ENCODE measurements around the gene TMEM120A.

The TMEM120A gene

DNA sequence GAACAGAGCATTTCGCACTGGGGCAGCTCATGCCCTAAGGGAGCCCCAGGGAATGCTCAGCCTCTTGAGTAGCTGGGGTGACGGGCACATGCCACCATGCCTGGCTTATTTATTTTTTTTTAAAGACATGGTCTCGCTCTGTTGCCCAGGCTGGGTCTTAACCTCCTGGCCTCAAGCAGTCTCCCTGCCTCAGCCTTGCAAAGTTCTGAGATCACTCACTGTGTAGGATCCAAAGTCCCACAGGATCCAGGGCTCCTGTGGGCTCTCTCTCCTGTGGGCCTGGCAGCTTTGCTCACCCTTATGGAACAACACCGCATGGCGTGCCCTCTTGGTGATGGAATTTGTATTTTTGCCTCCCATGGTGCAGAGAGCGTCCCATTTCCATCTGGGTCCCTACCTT is 34.0 kb downstream of the TMEM120A start:
- no peak for DNase-seq (ENCODE audit: low read depth in 2 of 2, low spot score in 1 of 2)

DNA sequence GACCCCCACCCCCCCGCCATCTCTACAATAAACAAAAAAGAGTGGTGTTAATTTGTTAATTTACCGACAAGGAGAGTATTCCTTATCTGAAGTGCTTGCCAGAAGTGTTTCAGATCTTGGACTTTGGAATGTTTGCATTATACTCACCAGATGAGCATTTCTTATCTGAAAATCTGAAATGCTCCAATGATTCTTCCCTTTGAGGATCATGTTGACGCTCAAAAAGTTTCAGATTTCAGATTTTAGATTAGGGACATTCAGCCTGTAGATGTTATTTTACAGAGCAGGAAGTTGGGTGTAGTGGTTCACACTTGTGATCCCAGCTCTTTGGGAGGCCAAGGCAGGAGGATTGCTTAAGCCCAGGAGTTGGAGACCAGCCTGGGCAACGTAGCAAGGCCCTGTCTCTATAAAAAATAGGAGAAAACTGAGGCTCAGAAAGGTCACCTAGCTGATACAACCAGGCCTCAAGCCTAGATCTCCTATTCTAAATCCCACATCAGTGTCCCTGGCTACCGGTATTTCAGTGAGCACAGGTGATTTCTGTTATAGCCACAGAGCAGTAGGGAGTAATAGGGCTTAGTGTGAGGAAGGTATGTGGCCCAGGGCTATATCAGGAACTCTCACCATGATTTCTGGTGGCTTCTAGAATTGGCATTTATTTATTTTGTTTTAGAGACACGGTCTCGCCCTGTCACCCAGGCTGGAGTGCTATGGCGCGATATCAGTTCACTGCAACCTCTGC is 35.4 kb downstream of the TMEM120A start:
- DNase-seq (ENCODE audit: low read depth in 2 of 2, low spot score in 1 of 2) = no peak

DNA sequence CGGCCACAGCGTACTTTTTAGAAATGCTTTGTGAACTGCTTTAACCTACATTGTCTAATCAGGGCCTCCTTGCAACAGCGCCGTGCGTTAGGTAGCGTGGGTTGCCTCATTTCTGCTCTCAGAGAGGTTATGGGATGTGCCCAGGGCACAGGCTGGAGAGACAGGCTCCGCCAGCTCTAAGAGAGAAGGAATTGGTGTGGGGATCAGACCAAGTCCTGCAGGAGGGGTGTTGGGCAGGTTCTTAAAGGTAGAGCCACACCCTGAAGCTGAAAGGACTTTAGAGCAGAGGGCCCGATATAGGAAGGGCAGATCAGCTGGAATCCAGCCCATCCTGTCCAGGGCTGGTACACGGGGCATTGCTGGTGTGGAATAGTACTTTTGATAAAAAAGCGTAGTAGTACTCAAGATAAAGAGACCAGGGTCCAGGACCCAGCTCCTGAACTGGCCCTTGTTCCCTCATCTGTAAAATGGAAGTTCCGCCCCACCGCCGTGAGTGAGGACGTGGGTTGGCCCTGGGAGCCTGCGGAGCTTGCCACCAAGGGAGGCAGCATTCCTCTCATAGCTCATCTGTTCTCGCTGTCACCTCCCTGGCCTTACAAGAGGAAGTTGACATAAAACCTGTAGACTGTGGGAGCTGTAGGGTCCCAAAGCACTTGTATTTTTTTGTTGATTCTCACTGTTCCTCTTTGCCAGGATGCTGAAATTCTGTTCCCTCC is 37.2 kb downstream of the TMEM120A start:
- DNase-seq (ENCODE audit: low read depth in 2 of 2, low spot score in 1 of 2) = no peak

DNA sequence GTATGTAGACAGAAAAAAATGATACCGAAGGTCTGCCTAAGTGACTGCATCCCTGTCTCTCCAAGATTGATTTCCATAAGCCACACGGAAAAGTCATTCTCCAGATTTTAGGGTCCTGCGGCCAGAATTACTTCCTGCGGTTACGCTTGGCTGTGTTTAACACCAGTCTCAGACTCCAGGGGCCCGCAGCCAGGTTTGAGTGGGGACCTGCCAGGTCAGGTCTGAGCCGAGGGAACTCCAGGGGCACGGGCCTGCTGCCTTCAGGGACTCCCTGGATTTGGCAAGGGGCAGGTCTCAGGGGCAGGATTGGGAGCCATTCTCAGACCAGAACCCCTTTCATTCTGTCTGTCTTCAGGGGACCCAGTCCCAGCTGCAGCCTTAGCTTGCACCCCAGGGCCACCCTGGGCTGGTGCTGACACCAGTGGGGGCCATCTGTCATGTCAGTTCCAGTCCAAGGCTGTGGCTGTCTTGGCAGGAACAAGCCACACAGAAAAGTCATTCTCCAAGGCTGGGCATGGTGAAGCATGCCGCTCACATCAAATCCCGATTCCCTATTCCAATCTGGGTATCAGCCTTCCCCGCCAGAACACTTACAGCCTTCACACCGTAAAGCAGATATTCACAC is 39.0 kb downstream of the TMEM120A start:
- DNase-seq (ENCODE audit: low read depth in 2 of 2, low spot score in 1 of 2) = no peak

DNA sequence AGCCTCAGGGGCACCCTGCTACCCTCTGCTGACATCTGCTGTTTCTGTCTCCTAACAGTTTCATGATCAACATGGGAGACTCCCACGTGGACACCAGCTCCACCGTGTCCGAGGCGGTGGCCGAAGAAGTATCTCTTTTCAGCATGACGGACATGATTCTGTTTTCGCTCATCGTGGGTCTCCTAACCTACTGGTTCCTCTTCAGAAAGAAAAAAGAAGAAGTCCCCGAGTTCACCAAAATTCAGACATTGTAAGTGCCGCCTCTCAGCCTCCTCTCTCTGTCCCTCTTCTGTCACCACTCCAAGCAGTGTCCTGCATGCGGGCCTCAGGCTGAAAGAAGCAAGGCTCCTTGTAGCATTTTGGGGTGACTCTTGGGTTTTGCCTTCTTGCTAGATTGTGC is 40.5 kb downstream of the TMEM120A start:
- no peak for DNase-seq (ENCODE audit: low read depth in 2 of 2, low spot score in 1 of 2)

DNA sequence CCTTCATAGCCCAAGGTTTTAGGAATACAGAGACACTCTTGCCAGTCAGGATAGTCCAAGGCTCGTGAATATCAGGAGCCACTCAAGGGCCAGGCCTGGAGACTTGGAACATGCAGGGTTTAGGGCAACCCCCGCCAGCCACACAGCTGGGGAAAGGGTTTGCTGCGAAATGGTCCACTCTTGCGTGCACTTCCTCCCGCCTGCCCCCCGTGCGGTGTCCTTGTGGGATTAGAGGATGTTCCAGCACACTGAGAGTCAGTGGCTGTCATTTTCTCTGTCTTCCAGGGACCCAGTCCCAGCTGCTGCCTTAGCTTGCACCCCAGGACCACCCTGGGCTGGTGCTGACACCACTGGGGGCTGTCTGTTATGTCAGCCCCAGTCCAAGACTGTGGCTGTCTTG is 41.0 kb downstream of the TMEM120A start:
- DNase-seq (ENCODE audit: low read depth in 2 of 2, low spot score in 1 of 2) = no peak

DNA sequence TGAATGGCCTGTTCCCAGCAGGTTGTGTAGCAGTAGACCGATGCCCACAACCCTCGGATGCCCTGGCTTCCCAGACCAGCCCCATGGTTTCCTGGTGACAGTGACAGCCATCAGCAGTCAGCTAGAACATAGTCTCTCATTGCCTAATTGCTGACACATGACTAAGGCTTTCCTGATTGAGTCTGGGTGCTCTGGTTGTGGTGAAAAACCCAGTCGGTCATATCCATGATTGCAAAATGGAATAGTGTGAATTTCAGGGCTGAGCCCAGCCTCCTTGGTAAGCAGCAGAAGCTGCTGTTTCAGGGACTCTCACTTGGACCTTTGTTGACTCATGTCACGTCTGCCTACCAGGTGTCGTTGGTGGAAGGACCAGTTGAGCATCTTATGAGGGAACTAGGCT is 42.9 kb downstream of the TMEM120A start:
- DNase-seq (ENCODE audit: low read depth in 2 of 2, low spot score in 1 of 2) = no peak

DNA sequence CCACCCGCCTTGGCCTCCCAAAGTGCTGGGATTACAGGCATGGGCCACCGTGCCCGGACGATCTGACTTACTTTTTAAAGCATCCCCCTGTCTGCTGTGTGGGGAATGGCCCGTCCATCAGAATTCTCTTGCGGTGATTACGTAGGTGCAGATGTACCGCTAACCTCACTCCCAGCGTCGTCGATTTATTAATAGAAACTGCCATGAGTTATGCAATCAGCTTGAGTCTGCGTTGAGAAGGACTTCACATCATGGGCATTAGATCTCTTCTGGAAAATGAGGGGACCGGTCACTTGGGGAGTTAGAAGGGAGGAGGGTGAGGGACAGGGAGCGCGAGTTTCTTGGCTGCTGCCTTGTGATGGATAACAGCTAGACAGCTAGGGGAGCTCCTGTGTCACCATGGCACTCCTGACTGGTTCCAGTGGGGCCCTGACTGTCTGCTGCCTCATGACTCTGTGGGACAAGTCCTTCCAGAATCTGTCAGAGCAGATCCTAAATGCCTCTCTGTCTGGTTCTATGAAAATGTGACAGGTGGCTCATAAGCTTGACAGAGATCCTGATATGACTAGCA is 44.2 kb downstream of the TMEM120A start:
- DNase-seq (ENCODE audit: low read depth in 2 of 2, low spot score in 1 of 2) = no peak

DNA sequence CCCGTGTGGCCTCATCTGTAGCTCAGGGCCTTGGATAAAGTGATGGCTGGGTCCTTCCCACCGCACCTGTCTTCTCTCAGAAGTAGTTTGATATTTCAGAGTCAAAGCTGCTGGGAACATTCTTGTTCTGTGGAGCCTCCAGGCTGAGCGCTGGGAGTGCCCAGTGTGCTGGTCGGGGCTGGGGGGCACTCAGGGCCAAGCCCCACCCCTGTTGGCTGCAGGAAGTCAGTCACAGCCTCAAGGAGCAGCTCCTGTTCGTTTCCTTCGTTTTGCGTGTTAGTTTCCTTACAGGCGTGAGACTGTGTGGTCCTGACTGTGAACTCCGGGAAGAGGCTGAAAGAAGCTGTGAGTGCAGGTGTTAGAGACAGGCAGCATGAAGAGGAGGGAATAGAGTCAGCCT is 46.2 kb downstream of the TMEM120A start:
- DNase-seq (ENCODE audit: low read depth in 2 of 2, low spot score in 1 of 2) = no peak

DNA sequence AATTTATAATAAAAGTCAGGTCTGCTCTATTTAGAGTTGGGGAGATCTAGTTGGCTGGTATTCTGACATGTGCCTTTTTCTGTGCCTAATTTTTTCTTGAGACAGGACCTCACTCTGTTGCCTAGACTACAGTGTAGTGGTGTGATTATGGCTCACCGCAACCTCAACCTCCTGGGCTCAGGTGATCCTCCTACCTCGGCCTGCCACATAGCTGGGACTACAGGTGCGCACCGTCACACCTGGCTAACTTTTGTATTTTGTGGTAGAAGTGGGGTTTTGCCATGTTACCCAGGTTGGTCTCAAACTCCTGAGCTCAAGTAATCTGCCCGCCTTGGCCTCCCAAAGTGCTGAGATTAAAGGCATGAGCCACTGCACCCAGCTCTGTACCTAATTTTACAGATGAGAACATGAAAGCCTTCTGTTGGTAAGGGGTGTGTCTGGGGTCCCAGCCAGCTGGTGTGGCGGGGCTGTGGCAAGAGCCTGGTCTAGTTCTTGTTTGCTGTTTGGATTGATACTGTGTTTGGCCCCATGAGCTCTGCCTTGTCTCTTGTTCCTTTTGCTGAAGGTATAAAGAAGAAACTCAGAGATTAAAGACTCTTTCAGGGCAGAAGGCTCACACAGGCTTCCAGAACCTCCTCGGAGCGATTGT is 48.1 kb downstream of the TMEM120A start:
- DNase-seq (ENCODE audit: low read depth in 2 of 2, low spot score in 1 of 2) = no peak

DNA sequence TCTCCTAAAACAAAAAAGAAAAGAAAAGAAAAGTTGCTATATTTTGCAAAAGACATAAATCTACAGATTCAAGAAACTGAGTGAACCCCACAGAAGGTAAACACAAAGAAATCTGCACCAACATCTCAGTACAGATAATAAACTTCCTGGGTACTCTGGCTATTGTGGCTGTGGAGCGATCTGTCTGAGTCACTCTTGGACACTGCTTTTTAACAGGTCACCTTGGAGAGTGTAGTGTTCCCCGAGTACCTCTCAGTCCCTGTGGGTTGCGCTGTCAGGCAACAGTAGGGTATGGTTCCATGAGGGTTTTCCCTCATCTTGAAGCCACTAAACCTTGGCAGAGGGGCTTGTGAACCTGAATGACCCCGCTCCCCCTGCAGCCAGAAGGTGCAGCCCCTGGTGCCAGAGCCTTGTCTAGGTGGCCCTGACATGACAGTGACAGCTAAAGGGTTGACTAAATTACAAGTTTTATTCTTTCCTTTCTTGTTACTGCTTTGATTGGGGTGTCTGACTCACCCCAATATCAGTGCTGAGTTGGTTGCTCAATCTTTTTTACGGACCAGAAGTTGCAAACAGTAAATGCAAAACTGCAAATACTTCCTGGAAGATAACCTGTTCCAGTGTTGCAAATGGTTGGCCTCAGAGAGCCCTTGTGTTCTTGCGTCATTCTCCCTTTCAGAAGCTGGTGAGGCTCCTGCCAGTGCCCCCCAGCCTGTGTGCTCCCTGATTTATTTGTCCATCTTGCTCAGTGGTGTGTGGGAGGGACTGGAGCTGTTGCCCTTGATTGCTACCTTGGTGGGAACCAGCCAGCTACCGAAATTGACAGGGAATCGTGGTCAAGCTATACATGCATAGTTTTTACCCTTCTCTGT is 48.9 kb downstream of the TMEM120A start:
- no peak for DNase-seq (ENCODE audit: low read depth in 2 of 2, low spot score in 1 of 2)

DNA sequence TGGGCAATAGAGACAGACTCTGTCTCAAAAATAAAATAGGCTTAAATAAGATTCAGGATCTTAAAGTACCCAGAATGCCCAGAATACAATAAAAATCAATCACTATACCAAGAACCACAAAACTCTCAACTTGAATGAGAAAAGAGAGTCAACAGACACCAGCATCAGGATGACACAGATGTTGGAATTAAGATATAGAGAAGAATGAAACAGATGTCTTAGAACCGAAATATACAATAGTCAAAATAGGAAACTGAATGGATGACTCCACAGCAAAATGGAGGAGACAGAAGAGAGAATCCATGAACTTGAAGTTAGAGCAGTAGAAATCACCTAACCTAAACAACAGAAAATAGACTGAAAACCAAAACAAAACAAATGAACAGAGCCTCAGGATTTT is 49.9 kb downstream of the TMEM120A start:
- no peak for DNase-seq (ENCODE audit: low read depth in 2 of 2, low spot score in 1 of 2)

DNA sequence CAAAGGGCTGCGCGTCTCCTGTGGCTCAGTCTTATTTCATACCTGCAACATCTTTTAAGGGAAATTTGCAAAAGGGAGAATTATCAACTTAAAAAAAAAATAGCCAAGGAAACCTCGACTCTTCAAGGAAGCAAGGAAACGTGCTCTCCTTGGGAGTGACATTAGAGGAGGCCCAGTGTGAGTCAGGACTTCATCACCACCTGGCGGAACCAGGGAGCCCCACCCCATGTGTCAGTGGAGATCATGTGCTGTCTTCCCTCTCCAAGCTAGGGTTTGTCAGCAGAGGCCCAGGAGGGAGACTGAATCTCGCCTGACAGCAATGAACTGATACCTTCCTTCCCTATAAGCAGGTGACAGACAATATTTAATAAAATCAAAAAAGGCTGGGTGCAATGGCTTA is 50.5 kb downstream of the TMEM120A start:
- DNase-seq (ENCODE audit: low read depth in 2 of 2, low spot score in 1 of 2) = no peak

DNA sequence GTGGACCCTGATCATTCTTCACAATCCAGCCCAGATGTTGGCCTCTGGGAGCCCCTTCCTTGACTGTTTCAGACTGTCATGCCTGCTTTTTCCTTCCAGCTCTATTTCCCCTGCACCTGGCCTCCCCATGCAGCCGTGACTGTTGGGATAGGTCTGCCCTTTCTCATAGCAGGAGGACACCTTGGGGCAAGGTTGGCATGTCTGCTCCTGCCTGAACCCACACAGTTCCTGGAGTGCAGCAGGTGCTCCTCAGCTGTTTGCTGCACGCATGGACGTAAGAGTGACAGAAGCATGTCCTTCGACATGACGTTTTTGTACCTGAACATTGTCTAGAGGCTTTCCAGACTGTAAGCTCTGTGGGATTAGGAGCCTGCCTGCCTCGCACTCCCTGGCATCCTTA is 55.5 kb downstream of the TMEM120A start:
- no peak for DNase-seq (ENCODE audit: low read depth in 2 of 2, low spot score in 1 of 2)

DNA sequence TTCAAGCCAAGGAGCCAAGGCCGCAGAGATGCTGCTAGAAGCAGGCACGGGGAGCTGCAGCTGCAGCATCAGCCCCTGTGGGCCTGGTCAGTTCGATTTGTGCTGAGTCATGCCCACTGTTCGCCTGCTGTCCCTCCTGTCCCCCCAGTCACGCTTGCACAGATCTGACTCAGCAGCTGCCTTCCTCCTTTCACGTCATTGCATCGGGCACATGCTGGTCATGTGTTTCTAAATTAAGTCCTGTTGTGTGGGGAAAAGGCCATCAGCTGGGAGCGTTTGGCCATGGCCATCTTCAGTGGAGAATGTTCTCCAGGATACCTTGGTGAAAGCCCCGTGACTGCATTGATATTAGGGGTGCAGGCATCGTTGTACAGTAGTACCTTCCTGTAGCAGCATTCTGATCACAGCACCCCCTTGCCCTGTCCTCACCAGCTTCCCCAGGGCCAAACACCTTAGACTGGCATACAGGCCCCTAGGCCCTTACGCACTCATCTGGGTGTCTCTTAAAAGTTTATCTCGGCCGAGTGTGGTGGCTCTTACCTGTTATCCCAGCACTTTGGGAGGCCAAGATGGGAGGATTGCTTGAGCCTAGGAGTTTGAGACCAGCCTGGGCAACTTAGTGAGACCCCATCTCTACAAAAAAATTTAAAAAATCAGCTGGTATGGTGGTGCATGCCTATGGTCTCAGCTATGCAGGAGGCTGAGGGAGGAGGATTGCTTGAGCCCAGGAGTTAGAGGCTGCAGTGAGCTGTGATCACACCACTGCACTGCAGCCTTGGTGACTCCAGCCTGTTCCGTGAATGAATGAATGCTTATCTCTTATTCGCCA is 56.2 kb downstream of the TMEM120A start:
- no peak for DNase-seq (ENCODE audit: low read depth in 2 of 2, low spot score in 1 of 2)

Measured in stimulated activated CD8-positive, alpha-beta memory T cell treated with anti-CD3 and anti-CD28 coated beads, Interleukin-4, amount 100 ng/mL, for 4 hours (primary cell).